ENCODE measurements around the gene HERC4. TPM values are rescaled to one million over a fixed set of nuclear protein-coding genes. Genes with fewer than 3 reads are reported as not detected.

The HERC4 gene
- polyA plus RNA-seq, 4 donors: 13.5 to 40.5 (median 30.7) TPM

DNA sequence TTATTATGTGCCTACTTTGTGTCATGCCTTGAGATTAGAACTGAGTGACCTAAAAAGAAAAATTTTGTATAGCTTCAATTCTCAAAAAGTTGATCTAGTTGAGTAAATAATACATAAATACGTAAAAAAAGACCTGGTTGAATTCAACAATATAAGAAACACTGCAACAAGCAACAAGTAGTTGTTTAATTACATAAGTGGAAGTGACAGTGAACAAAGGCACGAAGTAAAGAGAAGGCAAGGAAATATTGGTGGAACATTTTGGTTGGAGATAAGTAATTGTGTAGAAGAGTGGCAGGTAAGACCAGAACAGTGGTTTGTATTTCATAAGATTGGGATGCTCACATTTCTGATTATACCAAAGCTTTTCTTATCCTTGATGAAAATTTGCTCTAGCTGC, 26.0 kb upstream of the HERC4 start:
- Histone ChIP-seq H3K27me3 (ENCODE audit: control insufficient read depth in 3 of 3, insufficient read depth in 3 of 3, low read length in 3 of 3) (no peaks in the 10 kb centered on the region), H3K36me3 (ENCODE audit: control insufficient read depth in 3 of 3, insufficient read depth in 2 of 3, low read depth in 1 of 3, low read length in 3 of 3) (no peaks in the 10 kb centered on the region), H3K9me3 (ENCODE audit: control insufficient read depth in 2 of 2, insufficient read depth in 1 of 2, low read depth in 1 of 2, low read length in 1 of 2) (no peaks in the 10 kb centered on the region), H3K4me1 (ENCODE audit: control insufficient read depth in 3 of 3, insufficient read depth in 2 of 3, low read depth in 1 of 3, low read length in 2 of 3) (no peaks in the 10 kb centered on the region), H3K4me3 (ENCODE audit: low read depth in 1 of 3, low read length in 3 of 3) (no peak overlapping the region), H3K27ac (ENCODE audit: low read depth in 1 of 3, low read length in 2 of 3) (no peak overlapping the region)
- DNase-seq (no peak), FAIRE-seq (no peak)
- 87 to 93% (median 92%) methylated on average over 2 of the region's 2 CpGs for WGBS, 3 donors

DNA sequence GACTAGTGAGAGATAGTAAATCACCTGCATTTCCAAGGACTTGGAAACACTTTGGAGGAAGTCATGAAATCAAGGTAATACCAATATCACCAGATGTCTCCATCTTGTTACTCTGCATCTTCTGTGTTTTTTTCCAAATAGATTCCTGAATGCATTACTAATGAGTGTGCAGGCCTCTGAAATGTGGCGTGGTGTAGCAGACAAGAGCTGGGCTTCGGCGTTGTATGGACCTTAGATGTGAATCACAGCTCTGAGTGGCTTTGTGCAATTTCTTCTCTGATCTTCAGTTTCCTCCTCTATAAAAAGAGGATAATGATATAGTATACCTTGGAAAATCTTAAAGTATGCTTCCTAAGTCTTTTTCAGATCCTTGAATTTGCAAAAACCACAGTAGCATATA, 24.7 kb upstream of the HERC4 start:
- Histone ChIP-seq H3K4me1 (ENCODE audit: control insufficient read depth in 3 of 3, insufficient read depth in 2 of 3, low read depth in 1 of 3, low read length in 2 of 3) (no peaks in the 10 kb centered on the region), H3K4me3 (ENCODE audit: low read depth in 1 of 3, low read length in 3 of 3) (no peak overlapping the region), H3K9me3 (ENCODE audit: control insufficient read depth in 2 of 2, insufficient read depth in 1 of 2, low read depth in 1 of 2, low read length in 1 of 2) (no peaks in the 10 kb centered on the region), H3K27ac (ENCODE audit: low read depth in 1 of 3, low read length in 2 of 3) (no peak overlapping the region), H3K27me3 (ENCODE audit: control insufficient read depth in 3 of 3, insufficient read depth in 3 of 3, low read length in 3 of 3) (no peaks in the 10 kb centered on the region), H3K36me3 (ENCODE audit: control insufficient read depth in 3 of 3, insufficient read depth in 2 of 3, low read depth in 1 of 3, low read length in 3 of 3) (no peaks in the 10 kb centered on the region)
- no peak for DNase-seq
- WGBS, 3 donors: 94 to 98% (median 96%) methylated on average over 3 of the region's 3 CpGs
- FAIRE-seq: no peak

- FAIRE-seq (peak; percentile 65), DNase-seq (peak; percentile 76 to 95)
- H3K36me3 ChIP-seq (ENCODE audit: control insufficient read depth in 3 of 3, insufficient read depth in 2 of 3, low read depth in 1 of 3, low read length in 3 of 3): no peaks in the 10 kb centered on the region
- H3K27me3 ChIP-seq (ENCODE audit: control insufficient read depth in 3 of 3, insufficient read depth in 3 of 3, low read length in 3 of 3): no peaks in the 10 kb centered on the region
- 29 to 53% (median 51%) methylated on average over 4 of the region's 4 CpGs for WGBS, 3 donors
- H3K4me1 ChIP-seq (ENCODE audit: control insufficient read depth in 3 of 3, insufficient read depth in 2 of 3, low read depth in 1 of 3, low read length in 2 of 3): no peaks in the 10 kb centered on the region
- H3K27ac ChIP-seq (ENCODE audit: low read depth in 1 of 3, low read length in 2 of 3): no peak overlapping the region
- H3K4me3 ChIP-seq (ENCODE audit: low read depth in 1 of 3, low read length in 3 of 3): no peak overlapping the region
- no peaks in the 10 kb centered on the region for H3K9me3 ChIP-seq (ENCODE audit: control insufficient read depth in 2 of 2, insufficient read depth in 1 of 2, low read depth in 1 of 2, low read length in 1 of 2)
Measured at GRCh38 chr10:68096913-68097516, 21.9 kb upstream of the HERC4 start.

- H3K36me3 ChIP-seq (ENCODE audit: control insufficient read depth in 3 of 3, insufficient read depth in 2 of 3, low read depth in 1 of 3, low read length in 3 of 3): no peaks in the 10 kb centered on the region
- H3K27ac ChIP-seq (ENCODE audit: low read depth in 1 of 3, low read length in 2 of 3): no peak overlapping the region
- DNase-seq (no peak), FAIRE-seq (no peak)
- H3K4me1 ChIP-seq (ENCODE audit: control insufficient read depth in 3 of 3, insufficient read depth in 2 of 3, low read depth in 1 of 3, low read length in 2 of 3): no peaks in the 10 kb centered on the region
- WGBS, 3 donors: 81 to 90% (median 86%) methylated on average over 2 of the region's 2 CpGs
- no peaks in the 10 kb centered on the region for H3K27me3 ChIP-seq (ENCODE audit: control insufficient read depth in 3 of 3, insufficient read depth in 3 of 3, low read length in 3 of 3)
- no peaks in the 10 kb centered on the region for H3K9me3 ChIP-seq (ENCODE audit: control insufficient read depth in 2 of 2, insufficient read depth in 1 of 2, low read depth in 1 of 2, low read length in 1 of 2)
- no peak overlapping the region for H3K4me3 ChIP-seq (ENCODE audit: low read depth in 1 of 3, low read length in 3 of 3)
Measured at GRCh38 chr10:68095153-68095552, 20.1 kb upstream of the HERC4 start.

DNA sequence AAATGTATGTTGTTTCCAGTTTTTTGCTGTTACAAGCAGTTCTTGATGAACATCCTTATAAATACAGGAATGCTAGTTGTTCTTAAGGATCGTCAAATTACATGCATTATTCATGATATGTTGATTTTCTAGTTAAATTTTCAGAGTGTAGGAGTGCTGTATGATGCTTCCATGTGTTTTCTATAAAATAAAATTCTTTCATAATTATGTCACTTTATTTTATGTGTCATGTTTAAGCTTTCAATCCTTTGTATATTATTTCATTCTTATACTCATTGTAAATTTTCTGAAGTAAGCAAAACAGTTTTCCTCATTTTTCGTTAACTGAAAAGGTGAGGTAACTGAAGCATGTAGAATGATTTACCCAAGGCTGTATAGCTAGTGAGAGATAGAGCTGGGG, 17.4 kb upstream of the HERC4 start:
- DNase-seq (no peak), FAIRE-seq (no peak)
- H3K4me1 ChIP-seq (ENCODE audit: control insufficient read depth in 3 of 3, insufficient read depth in 2 of 3, low read depth in 1 of 3, low read length in 2 of 3): no peaks in the 10 kb centered on the region
- H3K27me3 ChIP-seq (ENCODE audit: control insufficient read depth in 3 of 3, insufficient read depth in 3 of 3, low read length in 3 of 3): peaks cover 0 to 3% (median 0%) of the 10 kb centered on the region in 3 donors
- H3K36me3 ChIP-seq (ENCODE audit: control insufficient read depth in 3 of 3, insufficient read depth in 2 of 3, low read depth in 1 of 3, low read length in 3 of 3): no peaks in the 10 kb centered on the region
- WGBS, 3 donors: 90 to 97% (median 95%) methylated on average over 2 of the region's 2 CpGs
- no peak overlapping the region for H3K27ac ChIP-seq (ENCODE audit: low read depth in 1 of 3, low read length in 2 of 3)
- no peaks in the 10 kb centered on the region for H3K9me3 ChIP-seq (ENCODE audit: control insufficient read depth in 2 of 2, insufficient read depth in 1 of 2, low read depth in 1 of 2, low read length in 1 of 2)
- H3K4me3 ChIP-seq (ENCODE audit: low read depth in 1 of 3, low read length in 3 of 3): no peak overlapping the region

GRCh38 chr10:68090586-68090985, 15.5 kb upstream of the HERC4 start:
- H3K9me3 ChIP-seq (ENCODE audit: control insufficient read depth in 2 of 2, insufficient read depth in 1 of 2, low read depth in 1 of 2, low read length in 1 of 2): no peaks in the 10 kb centered on the region
- 84 to 91% (median 89%) methylated on average over 4 of the region's 4 CpGs for WGBS, 3 donors
- no peaks in the 10 kb centered on the region for H3K36me3 ChIP-seq (ENCODE audit: control insufficient read depth in 3 of 3, insufficient read depth in 2 of 3, low read depth in 1 of 3, low read length in 3 of 3)
- H3K4me3 ChIP-seq (ENCODE audit: low read depth in 1 of 3, low read length in 3 of 3): no peak overlapping the region
- no peaks in the 10 kb centered on the region for H3K4me1 ChIP-seq (ENCODE audit: control insufficient read depth in 3 of 3, insufficient read depth in 2 of 3, low read depth in 1 of 3, low read length in 2 of 3)
- DNase-seq (no peak), FAIRE-seq (no peak)
- H3K27ac ChIP-seq (ENCODE audit: low read depth in 1 of 3, low read length in 2 of 3): no peak overlapping the region
- H3K27me3 ChIP-seq (ENCODE audit: control insufficient read depth in 3 of 3, insufficient read depth in 3 of 3, low read length in 3 of 3): peaks cover 0 to 4% (median 0%) of the 10 kb centered on the region in 3 donors

DNA sequence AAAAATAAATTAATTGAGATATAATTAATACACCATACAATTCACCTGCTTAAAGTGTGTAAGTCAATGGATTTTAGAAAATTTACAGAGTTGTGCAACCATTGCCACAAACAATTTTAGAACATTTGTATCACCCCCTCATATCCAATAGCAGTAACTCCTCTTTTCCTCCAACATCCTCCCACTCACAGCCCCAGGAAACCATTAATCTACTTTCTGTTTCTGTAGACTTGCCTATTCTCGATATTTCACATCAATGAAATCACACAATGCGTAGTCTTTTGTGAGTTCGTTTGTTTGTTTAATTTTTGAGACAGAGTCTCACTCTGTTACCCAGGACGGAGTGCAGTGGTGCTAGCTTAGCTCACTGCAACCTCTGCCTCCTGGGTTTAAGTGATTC, 13.7 kb upstream of the HERC4 start:
- WGBS, 3 donors: 52 to 78% (median 52%) methylated on average over 4 of the region's 4 CpGs
- no peaks in the 10 kb centered on the region for H3K4me1 ChIP-seq (ENCODE audit: control insufficient read depth in 3 of 3, insufficient read depth in 2 of 3, low read depth in 1 of 3, low read length in 2 of 3)
- H3K4me3 ChIP-seq (ENCODE audit: low read depth in 1 of 3, low read length in 3 of 3): no peak overlapping the region
- peaks cover 0 to 4% (median 0%) of the 10 kb centered on the region in 3 donors for H3K27me3 ChIP-seq (ENCODE audit: control insufficient read depth in 3 of 3, insufficient read depth in 3 of 3, low read length in 3 of 3)
- H3K27ac ChIP-seq (ENCODE audit: low read depth in 1 of 3, low read length in 2 of 3): no peak overlapping the region
- FAIRE-seq (no peak), DNase-seq (no peak)
- no peaks in the 10 kb centered on the region for H3K9me3 ChIP-seq (ENCODE audit: control insufficient read depth in 2 of 2, insufficient read depth in 1 of 2, low read depth in 1 of 2, low read length in 1 of 2)
- H3K36me3 ChIP-seq (ENCODE audit: control insufficient read depth in 3 of 3, insufficient read depth in 2 of 3, low read depth in 1 of 3, low read length in 3 of 3): no peaks in the 10 kb centered on the region

- Histone ChIP-seq H3K9me3 (ENCODE audit: control insufficient read depth in 2 of 2, insufficient read depth in 1 of 2, low read depth in 1 of 2, low read length in 1 of 2) (no peaks in the 10 kb centered on the region), H3K27me3 (ENCODE audit: control insufficient read depth in 3 of 3, insufficient read depth in 3 of 3, low read length in 3 of 3) (peaks cover 0 to 4% (median 0%) of the 10 kb centered on the region in 3 donors), H3K4me3 (ENCODE audit: low read depth in 1 of 3, low read length in 3 of 3) (no peak overlapping the region), H3K27ac (ENCODE audit: low read depth in 1 of 3, low read length in 2 of 3) (no peak overlapping the region), H3K36me3 (ENCODE audit: control insufficient read depth in 3 of 3, insufficient read depth in 2 of 3, low read depth in 1 of 3, low read length in 3 of 3) (no peaks in the 10 kb centered on the region), H3K4me1 (ENCODE audit: control insufficient read depth in 3 of 3, insufficient read depth in 2 of 3, low read depth in 1 of 3, low read length in 2 of 3) (no peaks in the 10 kb centered on the region)
- 54 to 75% (median 61%) methylated on average over 2 of the region's 2 CpGs for WGBS, 3 donors
- no peak for FAIRE-seq
- no peak for DNase-seq
Measured at GRCh38 chr10:68087685-68088401, 12.8 kb upstream of the HERC4 start.
